Activated CD8-positive, alpha-beta memory T cell treated with anti-CD3 and anti-CD28 coated beads, Interleukin-2, amount 10 ng/mL, durations not matched to agents 7 days and 5 days (primary cell): ENCODE results near the gene PLAAT3. TPM values are rescaled to one million over a fixed set of nuclear protein-coding genes. Genes with fewer than 3 reads are reported as not detected.
"Not testable (repeated sequence)": the region's sequence is repeated elsewhere in the genome, so short reads cannot be mapped to it uniquely, and the experiment has no call there.

Source experiments
- ATAC-seq: fragments of 150-1000 bp; cut with Tn5 transposase; one replicate; pipeline ENCODE4 v1.10.0; 2021; ENCODE audit warnings: moderate library complexity
- CTCF ChIA-PET: fragments of 350-600 bp; sonication (Branson Sonifier 250); formaldehyde crosslinking; loops from one replicate; lab custom pipeline; 2021; ENCODE audit warnings: antibody characterized with exemption; lab: Charles Lee
- DNase-seq: peaks from one replicate; pipeline ENCODE4 v3.0.0-alpha.2; 2020
- H3K27ac Mint-ChIP-seq: one replicate; pipeline ENCODE4 v1.8.0; 2021; ENCODE audit warnings: mild to moderate bottlenecking, mixed read lengths
- H3K27me3 Mint-ChIP-seq: one replicate; pipeline ENCODE4 v1.8.0; 2021; ENCODE audit warnings: mixed read lengths
- H3K36me3 Mint-ChIP-seq: one replicate; pipeline ENCODE4 v1.8.0; 2021; ENCODE audit warnings: mild to moderate bottlenecking, mixed read lengths
- H3K4me1 Mint-ChIP-seq: one replicate; pipeline ENCODE4 v1.8.0; 2021; ENCODE audit warnings: mixed read lengths
- H3K4me3 Mint-ChIP-seq: one replicate; pipeline ENCODE4 v1.8.0; 2021; ENCODE audit warnings: mild to moderate bottlenecking, moderate library complexity, mixed read lengths
- H3K9me3 Mint-ChIP-seq: one replicate; pipeline ENCODE4 v1.8.0; 2022; ENCODE audit warnings: low read depth, mixed read lengths
- total RNA-seq, 2 experiments: library from RNA; stranded (reverse); gene quantifications; one replicate each; pipeline ENCODE4 v1.2.3, GENCODE V29; 2021

PLAAT3 gene
- 10 to 100 TPM; 21.7 to 25.5 TPM for total RNA-seq

GRCh38 chr11:63614136-63614671 is at the start of gene PLAAT3:
Gene PLAAT3 (minus strand): TSS chr11:63614433. CDS start chr11:63614014, 419 bp downstream.
- Mint-ChIP-seq H3K4me3 (peak within 1 kb of the TSS; percentile 81), H3K4me1 (peaks cover 18% of the 10 kb centered on the region), H3K27me3 (no peaks in the 10 kb centered on the region), H3K9me3 (no peaks in the 10 kb centered on the region), H3K27ac (peak within 1 kb of the TSS; percentile 78), H3K36me3 (no peaks in the 10 kb centered on the region)
- peak; percentile 66 for DNase-seq
- peak; percentile 81 for ATAC-seq
- CTCF ChIA-PET, result interaction anchor here (1.0 to 1.2 kb wide), 2 partner anchors 24 to 134 kb away, joined by 3 to 6 read pairs; no protein-coding TSS in a partner anchor

DNA sequence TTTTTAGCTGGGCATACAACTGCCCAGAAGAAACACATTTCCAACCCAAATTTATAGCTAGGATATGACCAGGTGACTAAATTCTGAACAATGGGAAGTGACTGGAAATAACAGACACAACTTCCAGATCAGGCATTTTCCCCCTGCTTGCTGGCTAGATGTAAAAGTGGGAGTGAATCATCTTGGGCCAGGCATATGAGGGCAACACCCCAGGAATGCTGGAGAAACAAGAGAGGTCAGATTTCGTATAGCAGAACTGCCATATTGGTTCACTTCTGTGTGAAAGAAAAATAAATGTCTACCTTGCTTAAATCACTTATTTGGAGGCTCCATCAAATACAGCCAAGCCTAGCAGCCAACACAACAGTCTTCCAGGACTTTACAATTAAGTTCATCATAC is 49.6 kb upstream of the PLAAT3 start:
- CTCF ChIA-PET, result no interaction called here
- no peak for ATAC-seq
- no peak overlapping the region for H3K27ac Mint-ChIP-seq

GRCh38 chr11:63660972-63661371 is 46.7 kb upstream of the PLAAT3 start:
- Mint-ChIP-seq H3K27ac (no peak overlapping the region), H3K36me3 (peaks cover 21% of the 10 kb centered on the region), H3K27me3 (no peaks in the 10 kb centered on the region), H3K4me1 (peaks cover 20% of the 10 kb centered on the region), H3K9me3 (no peaks in the 10 kb centered on the region), H3K4me3 (no peak overlapping the region)
- no peak for ATAC-seq
- no peak for DNase-seq
- CTCF ChIA-PET, result interaction anchor here (0.9 to 1.6 kb wide), 4 partner anchors 10 to 22 kb away, joined by 3 to 5 read pairs (median 4); partner anchors contain the start of genes ATL3 and RTN3

More for the DNA sequence above, 49.6 kb upstream of the PLAAT3 start:
- H3K36me3 Mint-ChIP-seq, result peaks cover 18% of the 10 kb centered on the region
- H3K4me1 Mint-ChIP-seq, result peaks cover 34% of the 10 kb centered on the region
- H3K27me3 Mint-ChIP-seq, result no peaks in the 10 kb centered on the region
- H3K4me3 Mint-ChIP-seq, result no peak overlapping the region
- H3K9me3 Mint-ChIP-seq, result no peaks in the 10 kb centered on the region
- DNase-seq, result no peak

DNA sequence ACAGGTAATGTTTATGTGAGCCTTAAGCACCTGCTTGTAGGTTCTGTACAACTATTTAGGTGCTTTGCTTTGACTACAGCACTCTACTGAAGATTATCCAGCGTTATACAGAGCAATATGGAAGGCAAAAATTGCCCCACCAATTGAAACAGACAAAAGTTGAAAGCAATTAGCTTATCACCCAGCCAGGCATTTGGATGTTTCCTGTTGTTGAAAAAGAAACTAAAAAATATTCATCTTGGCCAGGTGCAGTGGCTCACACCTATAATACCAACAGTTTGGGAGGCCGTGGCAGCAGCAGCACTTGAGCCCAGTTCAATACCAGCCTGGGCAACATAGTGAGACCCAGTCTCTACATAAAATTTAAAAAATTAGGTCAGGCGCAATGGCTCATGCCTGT is 38.4 kb upstream of the PLAAT3 start:
- Mint-ChIP-seq H3K4me3 (no peak overlapping the region), H3K36me3 (peaks cover 38% of the 10 kb centered on the region), H3K27ac (peak overlapping the region; percentile 45), H3K9me3 (no peaks in the 10 kb centered on the region), H3K27me3 (no peaks in the 10 kb centered on the region), H3K4me1 (peaks cover 20% of the 10 kb centered on the region)
- peak; percentile 30 for ATAC-seq
- DNase-seq, result no peak
- CTCF ChIA-PET, result interaction anchor here (1.1 to 2.8 kb wide), 3 partner anchors 13 to 86 kb away, joined by 4 to 12 read pairs (median 4); no protein-coding TSS in a partner anchor

GRCh38 chr11:63643205-63643604 is 29.0 kb upstream of the PLAAT3 start:
- peaks cover 11% of the 10 kb centered on the region for H3K4me1 Mint-ChIP-seq
- CTCF ChIA-PET, result interaction anchor here (0.5 to 6.3 kb wide), 5 partner anchors 6 to 509 kb away, joined by 3 to 36 read pairs (median 3); partner anchors contain the start of gene RTN3
- ATAC-seq (no peak), DNase-seq (no peak)
- no peaks in the 10 kb centered on the region for H3K27me3 Mint-ChIP-seq
- no peaks in the 10 kb centered on the region for H3K9me3 Mint-ChIP-seq
- H3K27ac Mint-ChIP-seq, result no peak overlapping the region
- no peak overlapping the region for H3K4me3 Mint-ChIP-seq
- peaks cover 40% of the 10 kb centered on the region for H3K36me3 Mint-ChIP-seq

DNA sequence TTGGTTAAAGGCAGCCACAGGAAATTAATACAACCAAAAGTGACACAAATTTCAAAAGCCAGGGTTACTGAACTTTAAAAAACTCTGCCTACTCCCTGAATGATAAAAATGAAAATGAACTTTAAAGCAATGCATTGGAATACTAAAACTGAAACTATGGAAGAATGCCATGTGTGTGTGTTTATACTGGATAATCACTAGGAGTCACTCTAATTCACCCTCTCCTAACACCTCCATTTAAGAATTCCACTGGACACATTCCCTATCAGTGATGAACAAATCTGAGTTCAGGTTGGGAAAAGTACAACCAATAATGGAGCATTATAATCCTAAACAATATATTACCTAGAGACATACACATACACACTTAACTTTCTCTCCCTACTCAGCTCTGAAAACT is 27.5 kb upstream of the PLAAT3 start:
- no peak for ATAC-seq
- CTCF ChIA-PET, result interaction anchor here (1.1 to 1.4 kb wide), 2 partner anchors 17 to 40 kb away, joined by 3 to 4 read pairs; partner anchors contain the start of gene RTN3
- peaks cover 35% of the 10 kb centered on the region for H3K36me3 Mint-ChIP-seq

DNA sequence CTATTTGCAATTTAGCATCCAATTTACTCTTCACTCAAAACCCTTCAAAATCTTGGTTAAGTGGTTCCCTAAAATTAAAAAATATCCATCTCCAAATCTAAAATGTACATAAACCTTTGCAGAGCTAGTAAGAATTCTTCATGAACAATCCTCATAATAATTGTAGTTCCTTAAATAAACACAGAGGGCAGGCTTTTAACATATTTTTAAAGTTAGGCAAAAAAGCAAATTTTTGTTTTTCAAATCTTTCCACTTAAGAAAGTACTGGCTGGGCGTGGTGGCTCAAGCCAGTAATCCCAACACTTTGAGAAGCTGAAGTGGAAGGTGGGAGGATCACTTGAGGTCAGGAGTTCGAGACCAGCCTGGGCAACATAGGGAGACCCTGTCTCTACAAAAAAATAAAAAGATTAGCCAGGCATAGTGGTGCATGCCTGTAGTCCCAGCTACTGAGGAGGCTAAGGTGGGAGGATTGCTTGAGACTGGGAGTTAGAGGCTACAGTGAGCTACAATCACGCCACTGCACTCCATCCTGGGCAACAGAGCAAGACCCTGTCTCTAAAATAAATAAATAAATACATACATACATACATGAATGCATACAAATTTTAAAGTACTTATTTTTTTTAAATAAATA is 25.1 kb upstream of the PLAAT3 start:
- H3K27me3 Mint-ChIP-seq, result no peaks in the 10 kb centered on the region
- H3K9me3 Mint-ChIP-seq, result no peaks in the 10 kb centered on the region
- no peak for ATAC-seq
- H3K36me3 Mint-ChIP-seq, result peaks cover 34% of the 10 kb centered on the region
- CTCF ChIA-PET, result interaction anchor here (0.7 to 6.7 kb wide), 25 partner anchors 7 to 176 kb away, joined by 3 to 127 read pairs (median 4); partner anchors contain the start of genes ATL3, PLAAT4 and RTN3
- no peak for DNase-seq
- H3K4me1 Mint-ChIP-seq, result peaks cover 15% of the 10 kb centered on the region
- H3K27ac Mint-ChIP-seq, result no peak overlapping the region
- no peak overlapping the region for H3K4me3 Mint-ChIP-seq

More for the DNA sequence above, 27.5 kb upstream of the PLAAT3 start:
- no peaks in the 10 kb centered on the region for H3K9me3 Mint-ChIP-seq
- no peak overlapping the region for H3K4me3 Mint-ChIP-seq
- no peak for DNase-seq
- no peaks in the 10 kb centered on the region for H3K27me3 Mint-ChIP-seq
- no peak overlapping the region for H3K27ac Mint-ChIP-seq
- peaks cover 13% of the 10 kb centered on the region for H3K4me1 Mint-ChIP-seq

DNA sequence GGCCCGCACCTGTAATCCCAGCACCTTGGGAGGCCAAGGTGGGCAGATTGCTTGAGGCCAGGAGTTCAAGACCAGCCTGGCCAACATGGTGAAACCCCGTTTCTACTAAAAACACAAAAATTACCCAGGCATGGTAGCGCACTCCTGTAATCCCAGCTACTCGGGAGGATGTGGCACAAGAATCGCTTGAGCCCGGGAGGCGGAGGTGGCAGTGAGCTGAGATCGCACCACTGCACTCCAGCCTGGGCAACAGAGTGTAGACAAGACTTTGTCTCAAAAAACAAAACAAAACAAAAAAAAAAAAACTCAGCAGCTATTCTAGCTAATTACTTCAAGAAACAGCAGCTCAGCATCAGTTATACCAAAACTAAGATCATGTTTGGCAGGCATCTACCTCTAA is 24.2 kb upstream of the PLAAT3 start:
- H3K27ac Mint-ChIP-seq, DNase-seq, ATAC-seq, H3K9me3 Mint-ChIP-seq, H3K27me3 Mint-ChIP-seq, H3K4me3 Mint-ChIP-seq: not testable (repeated sequence)
- Mint-ChIP-seq H3K36me3 (peaks cover 31% of the 10 kb centered on the region), H3K4me1 (peaks cover 15% of the 10 kb centered on the region)
- CTCF ChIA-PET, result interaction anchor here (0.7 to 6.7 kb wide), 18 partner anchors 7 to 159 kb away, joined by 3 to 127 read pairs (median 4); partner anchors contain the start of genes PLAAT4 and RTN3

- DNase-seq (peak; percentile 77), ATAC-seq (peak; percentile 78)
- H3K27ac Mint-ChIP-seq, result no peak overlapping the region
- peaks cover 30% of the 10 kb centered on the region for H3K36me3 Mint-ChIP-seq
- no peaks in the 10 kb centered on the region for H3K27me3 Mint-ChIP-seq
- no peaks in the 10 kb centered on the region for H3K9me3 Mint-ChIP-seq
- peaks cover 23% of the 10 kb centered on the region for H3K4me1 Mint-ChIP-seq
- CTCF ChIA-PET, result interaction anchor here (0.7 to 6.7 kb wide), 23 partner anchors 9 to 168 kb away, joined by 3 to 127 read pairs (median 4); partner anchors contain the start of genes PLAAT2 and PLAAT4
- H3K4me3 Mint-ChIP-seq, result no peak overlapping the region
Observed at GRCh38 chr11:63635762-63636465, 21.7 kb upstream of the PLAAT3 start.

GRCh38 chr11:63629426-63629825 is 15.2 kb upstream of the PLAAT3 start:
- ATAC-seq (no peak), DNase-seq (no peak)
- CTCF ChIA-PET, result interaction anchor here (0.6 to 2.3 kb wide), 7 partner anchors 9 to 150 kb away, joined by 3 to 13 read pairs (median 4); partner anchors contain the start of genes ATL3 and LGALS12
- Mint-ChIP-seq H3K36me3 (peaks cover 38% of the 10 kb centered on the region), H3K27me3 (no peaks in the 10 kb centered on the region), H3K4me1 (peaks cover 15% of the 10 kb centered on the region), H3K9me3 (no peaks in the 10 kb centered on the region), H3K27ac (no peak overlapping the region), H3K4me3 (no peak overlapping the region)

DNA sequence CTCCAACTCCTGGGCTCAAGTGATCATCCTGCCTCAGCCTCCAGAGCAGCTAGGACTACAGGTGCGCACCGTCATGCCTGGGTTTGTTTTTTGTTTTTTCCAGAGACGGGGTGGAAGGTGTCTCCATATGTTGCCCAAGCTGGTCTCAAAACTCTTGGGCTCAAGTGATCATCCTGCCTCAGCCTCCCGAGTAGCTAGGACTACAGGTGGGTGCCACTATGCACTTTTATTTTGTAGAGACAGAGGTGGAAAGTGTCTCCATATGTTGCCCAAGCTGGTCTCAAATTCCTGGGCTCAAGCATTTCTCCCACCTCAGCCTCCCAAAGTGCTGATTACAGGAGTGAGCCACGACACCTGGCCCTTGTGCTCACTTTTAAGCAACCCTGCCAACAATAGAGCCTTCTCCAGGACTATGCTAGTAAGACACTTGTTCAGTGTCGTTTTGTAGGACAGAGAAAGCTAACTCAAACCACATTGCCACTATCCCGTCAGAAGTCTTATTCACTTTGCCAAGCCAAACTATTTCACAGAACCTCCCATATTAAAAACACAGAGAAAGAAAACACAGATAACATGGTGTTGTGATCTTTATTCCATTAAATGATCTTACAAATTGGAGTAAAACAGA is 9.4 kb upstream of the PLAAT3 start:
- Mint-ChIP-seq H3K4me3 (no peak overlapping the region), H3K9me3 (no peaks in the 10 kb centered on the region), H3K27ac (no peak overlapping the region), H3K27me3 (peaks cover 2% of the 10 kb centered on the region), H3K36me3 (peaks cover 4% of the 10 kb centered on the region), H3K4me1 (peaks cover 7% of the 10 kb centered on the region)
- DNase-seq (no peak), ATAC-seq (no peak)
- CTCF ChIA-PET, result interaction anchor here (1.3 to 2.7 kb wide), 3 partner anchors 12 to 144 kb away, joined by 3 to 12 read pairs (median 7); no protein-coding TSS in a partner anchor

DNA sequence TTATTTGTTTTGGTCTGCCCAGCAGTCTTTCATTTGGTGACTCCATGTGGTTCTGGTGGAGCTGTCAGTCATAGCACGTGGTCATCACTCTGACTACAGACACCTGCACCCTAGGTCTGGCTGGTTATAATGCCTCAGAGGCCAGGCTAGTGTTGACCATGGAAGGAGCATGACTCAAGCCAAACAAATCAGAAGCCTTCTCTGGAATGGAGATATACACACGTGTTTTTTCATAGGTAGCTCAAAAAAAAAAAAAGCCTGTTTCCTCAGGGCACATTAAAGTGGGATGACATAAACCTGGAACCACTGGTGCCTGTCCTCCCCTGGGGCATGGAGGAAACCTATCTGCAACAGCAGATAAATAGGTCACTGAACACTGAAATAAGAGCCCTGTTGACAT is 8.1 kb upstream of the PLAAT3 start:
- CTCF ChIA-PET, result interaction anchor here (1.5 to 2.7 kb wide), 3 partner anchors 16 to 143 kb away, joined by 4 to 12 read pairs (median 7); no protein-coding TSS in a partner anchor
- ATAC-seq (no peak), DNase-seq (no peak)
- Mint-ChIP-seq H3K27me3 (peaks cover 2% of the 10 kb centered on the region), H3K4me1 (peaks cover 7% of the 10 kb centered on the region), H3K9me3 (no peaks in the 10 kb centered on the region), H3K36me3 (no peaks in the 10 kb centered on the region), H3K4me3 (no peak overlapping the region), H3K27ac (no peak overlapping the region)
